Esophagus muscularis mucosa (tissue), 3 donors: ENCODE measurements around the gene RHOBTB3.
A peak's percentile ranks its signal among the peaks of the same experiment; 100 is the strongest.

Source experiments
- POLR2A ChIP-seq: fragments of 450-650 bp; IDR thresholded peaks from one replicate; pipeline ENCODE4 v1.6.1; 2017; ENCODE audit warnings: antibody characterized with exemption, moderate library complexity, mild to moderate bottlenecking, low read depth
- POLR2AphosphoS5 ChIP-seq, 2 donors: sonication (generic); formaldehyde crosslinking; IDR thresholded peaks; one replicate each; pipeline ENCODE4 v1.6.1; 2017; ENCODE audit warnings: antibody characterized with exemption in 2 of 2
- TF ChIP-seq, protein P1 (sequence below), 3 experiments: fragments of 200-600 bp in 2 of 3; fragments of 450-650 bp in 1 of 3; sonication (generic) in 2 of 3; IDR thresholded peaks; one replicate each; pipeline ENCODE4 v1.5.1; 2017 to 2019; ENCODE audit warnings: antibody characterized with exemption in 3 of 3, mild to moderate bottlenecking in 2 of 3, moderate library complexity in 1 of 3

DNA sequence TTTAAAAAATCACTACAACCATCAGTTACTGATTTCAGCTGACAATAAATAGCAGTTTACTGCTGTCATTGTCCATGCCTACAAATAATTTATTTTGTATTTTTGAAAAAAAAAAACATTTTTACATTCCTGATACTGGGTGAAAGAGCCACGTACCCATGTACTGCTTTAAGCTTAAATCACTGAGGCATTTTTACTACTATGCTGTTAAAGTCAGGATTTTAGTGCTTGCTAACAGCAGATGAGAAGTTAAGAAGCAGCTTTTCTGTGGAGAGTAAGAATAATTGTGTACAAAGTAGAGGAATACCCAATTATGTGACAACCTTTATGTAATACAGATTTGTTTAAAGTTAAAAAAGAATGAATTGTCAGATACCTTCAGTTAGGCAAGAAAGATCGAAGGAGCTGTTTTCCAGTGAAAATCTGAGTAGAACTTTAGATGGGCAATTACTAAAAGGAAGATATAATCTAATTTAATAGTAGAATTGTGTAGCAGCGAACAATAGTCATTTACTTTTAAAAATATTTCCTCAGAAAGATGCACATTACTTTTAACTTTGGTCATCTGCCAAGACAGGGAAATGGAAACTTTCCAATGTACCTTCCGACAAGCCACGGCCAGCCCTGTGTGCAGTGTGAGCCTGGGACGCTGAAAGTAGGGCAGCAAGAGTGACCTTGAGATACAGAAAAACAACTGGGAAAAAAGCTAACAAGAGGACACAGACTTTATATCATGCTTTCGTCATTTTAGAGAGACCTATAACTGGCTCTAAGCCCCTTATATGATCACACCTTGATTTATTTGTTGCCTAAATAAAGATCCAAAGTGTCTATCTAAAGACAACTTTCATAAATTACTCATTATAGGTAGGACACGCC lies 39.9 kb downstream of the RHOBTB3 start:
- TF ChIP-seq, protein P1, sequence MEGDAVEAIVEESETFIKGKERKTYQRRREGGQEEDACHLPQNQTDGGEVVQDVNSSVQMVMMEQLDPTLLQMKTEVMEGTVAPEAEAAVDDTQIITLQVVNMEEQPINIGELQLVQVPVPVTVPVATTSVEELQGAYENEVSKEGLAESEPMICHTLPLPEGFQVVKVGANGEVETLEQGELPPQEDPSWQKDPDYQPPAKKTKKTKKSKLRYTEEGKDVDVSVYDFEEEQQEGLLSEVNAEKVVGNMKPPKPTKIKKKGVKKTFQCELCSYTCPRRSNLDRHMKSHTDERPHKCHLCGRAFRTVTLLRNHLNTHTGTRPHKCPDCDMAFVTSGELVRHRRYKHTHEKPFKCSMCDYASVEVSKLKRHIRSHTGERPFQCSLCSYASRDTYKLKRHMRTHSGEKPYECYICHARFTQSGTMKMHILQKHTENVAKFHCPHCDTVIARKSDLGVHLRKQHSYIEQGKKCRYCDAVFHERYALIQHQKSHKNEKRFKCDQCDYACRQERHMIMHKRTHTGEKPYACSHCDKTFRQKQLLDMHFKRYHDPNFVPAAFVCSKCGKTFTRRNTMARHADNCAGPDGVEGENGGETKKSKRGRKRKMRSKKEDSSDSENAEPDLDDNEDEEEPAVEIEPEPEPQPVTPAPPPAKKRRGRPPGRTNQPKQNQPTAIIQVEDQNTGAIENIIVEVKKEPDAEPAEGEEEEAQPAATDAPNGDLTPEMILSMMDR (IDR thresholded peaks at IDR 0.05) = no peak
- TF ChIP-seq POLR2A = no peak
- TF ChIP-seq POLR2AphosphoS5 (IDR thresholded peaks at IDR 0.05) = peak; percentile 30 to 66
